GM12878 (cell line): ENCODE measurements around the gene FBXW7. TPM values are rescaled to one million over a fixed set of nuclear protein-coding genes. Genes with fewer than 3 reads are reported as not detected.

Experiments
- ATF7 ChIP-seq: fragments of 450-650 bp; IDR thresholded peaks from 2 replicates; pipeline ENCODE4 v1.6.1; 2016; ENCODE audit warnings: low read depth, mild to moderate bottlenecking
- EGR1 ChIP-seq, 2 experiments: IDR thresholded peaks; 1 replicate in 1 of 2; 2 replicates in 1 of 2; pipeline ENCODE4 v1.6.1; 2011 to 2012; ENCODE audit warnings: low read depth in 2 of 2, low read length in 2 of 2, borderline replicate concordance in 1 of 2, mild to moderate bottlenecking in 1 of 2, moderate library complexity in 1 of 2
- EZH2 ChIP-seq: IDR thresholded peaks from 2 replicates; pipeline ENCODE4 v1.6.1; 2012; ENCODE audit warnings: low read depth, mild to moderate bottlenecking, control low read depth, inconsistent platforms, low read length, borderline replicate concordance; ENCODE audit not compliant: control insufficient read depth
- FOXK2 ChIP-seq: fragments of 450-650 bp; IDR thresholded peaks from 2 replicates; pipeline ENCODE4 v1.6.1; 2017; ENCODE audit warnings: mild to moderate bottlenecking, moderate library complexity
- JUNB ChIP-seq: IDR thresholded peaks from 2 replicates; pipeline ENCODE4 v1.6.1; 2016; ENCODE audit warnings: antibody characterized with exemption, mild to moderate bottlenecking
- KDM1A ChIP-seq: fragments of 200-600 bp; sonication (generic); IDR thresholded peaks from 2 replicates; pipeline ENCODE4 v1.6.1; 2016; ENCODE audit warnings: borderline replicate concordance
- KLF5 ChIP-seq: fragments of 450-650 bp; IDR thresholded peaks from 2 replicates; pipeline ENCODE4 v1.6.1; 2014; ENCODE audit warnings: mild to moderate bottlenecking; ENCODE audit not compliant: partially characterized antibody
- NFYB ChIP-seq: IDR thresholded peaks from 2 replicates; pipeline ENCODE4 v1.6.1; 2011; ENCODE audit warnings: low read depth, mild to moderate bottlenecking, low read length, improper control_type of control experiment, moderate library complexity; ENCODE audit not compliant: insufficient read depth
- NR2C1 ChIP-seq: fragments of 450-650 bp; IDR thresholded peaks from 2 replicates; pipeline ENCODE4 v1.6.1; 2017; ENCODE audit warnings: antibody characterized with exemption, mild to moderate bottlenecking, moderate library complexity
- SP1 ChIP-seq: IDR thresholded peaks from one replicate; pipeline ENCODE4 v1.6.1; 2011; ENCODE audit warnings: low read depth, low read length
- SPI1 ChIP-seq: IDR thresholded peaks from 2 replicates; pipeline ENCODE4 v1.6.1; 2011; ENCODE audit warnings: low read depth, mild to moderate bottlenecking, low read length, moderate library complexity, borderline replicate concordance; ENCODE audit not compliant: insufficient read depth
- SREBF1 ChIP-seq: IDR thresholded peaks from 2 replicates; pipeline ENCODE4 v1.6.1; 2012; ENCODE audit warnings: mild to moderate bottlenecking, low read length
- STAT1 ChIP-seq: fragments of 450-650 bp; conservative IDR thresholded peaks from 2 replicates; pipeline ENCODE4 v1.6.1; 2014; ENCODE audit warnings: antibody characterized with exemption, mild to moderate bottlenecking
- TCF3 ChIP-seq: IDR thresholded peaks from 2 replicates; pipeline ENCODE4 v1.6.1; 2012; ENCODE audit warnings: low read depth, mild to moderate bottlenecking, low read length, borderline replicate concordance; ENCODE audit not compliant: insufficient read depth
- TCF7 ChIP-seq: IDR thresholded peaks from 2 replicates; pipeline ENCODE4 v1.6.1; 2014; ENCODE audit warnings: antibody characterized with exemption, borderline replicate concordance
- polyA plus RNA-seq, 11 experiments: library from polyadenylated mRNA; depleted of rRNA in 4 of 11; unstranded in 6 of 11; stranded (reverse) in 5 of 11; fragments of >200 nt; fragmentation: Nextera tagmentation in 4 of 11; fragmentation: Illumina TruSeq in 1 of 11; extraction: Ambion mirVana in 4 of 11; extraction: Trizol in 1 of 11; gene quantifications; 1 replicate in 1 of 11; 2 replicates in 10 of 11; pipeline versions ENCODE4 v1.2.1 to v1.2.3, GENCODE V29; 2011 to 2016; ENCODE audit warnings: inconsistent platforms in 2 of 11, missing spikeins in 2 of 11, low read depth in 1 of 11
- total RNA-seq, 4 experiments: library from RNA; depleted of rRNA in 3 of 4; stranded (reverse); fragments of >200 nt in 3 of 4; fragmentation: Illumina TruSeq in 1 of 4; extraction: Trizol in 1 of 4; gene quantifications; 2 replicates each; pipeline versions ENCODE4 v1.2.1 to v1.2.3, GENCODE V29; 2013 to 2021
- TF ChIP-seq, protein P1 (sequence below): fragments of 450-650 bp; IDR thresholded peaks from 2 replicates; pipeline ENCODE4 v1.6.1; 2016; ENCODE audit warnings: mild to moderate bottlenecking
- TF ChIP-seq, protein P2 (sequence below): fragments of 450-650 bp; formaldehyde crosslinking; IDR thresholded peaks from 2 replicates; pipeline ENCODE4 v1.5.0; 2022; ENCODE audit warnings: mild to moderate bottlenecking, missing genetic modification characterization
- TF ChIP-seq, protein P3 (sequence below): IDR thresholded peaks from 2 replicates; pipeline ENCODE4 v1.6.1; 2011; ENCODE audit warnings: low read depth, mild to moderate bottlenecking, low read length, moderate library complexity, borderline replicate concordance; ENCODE audit errors: extremely low read depth
- TF ChIP-seq, protein P4 (sequence below): fragments of 150-350 bp; IDR thresholded peaks from 2 replicates; pipeline ENCODE4 v1.6.1; 2014; ENCODE audit warnings: mild to moderate bottlenecking, low read depth, low read length
- TF ChIP-seq, protein P5 (sequence below): fragments of 450-650 bp; IDR thresholded peaks from 2 replicates; pipeline ENCODE4 v1.6.1; 2018; ENCODE audit warnings: mild to moderate bottlenecking, low read depth, moderate library complexity; ENCODE audit not compliant: partially characterized antibody

The FBXW7 gene
- total and polyA plus RNA-seq, 10 of the 15 experiments (the other 5 are each of a cell fraction or from before 2014, with no cell fraction given): 35.8 to 118 (median 47.2) TPM

DNA sequence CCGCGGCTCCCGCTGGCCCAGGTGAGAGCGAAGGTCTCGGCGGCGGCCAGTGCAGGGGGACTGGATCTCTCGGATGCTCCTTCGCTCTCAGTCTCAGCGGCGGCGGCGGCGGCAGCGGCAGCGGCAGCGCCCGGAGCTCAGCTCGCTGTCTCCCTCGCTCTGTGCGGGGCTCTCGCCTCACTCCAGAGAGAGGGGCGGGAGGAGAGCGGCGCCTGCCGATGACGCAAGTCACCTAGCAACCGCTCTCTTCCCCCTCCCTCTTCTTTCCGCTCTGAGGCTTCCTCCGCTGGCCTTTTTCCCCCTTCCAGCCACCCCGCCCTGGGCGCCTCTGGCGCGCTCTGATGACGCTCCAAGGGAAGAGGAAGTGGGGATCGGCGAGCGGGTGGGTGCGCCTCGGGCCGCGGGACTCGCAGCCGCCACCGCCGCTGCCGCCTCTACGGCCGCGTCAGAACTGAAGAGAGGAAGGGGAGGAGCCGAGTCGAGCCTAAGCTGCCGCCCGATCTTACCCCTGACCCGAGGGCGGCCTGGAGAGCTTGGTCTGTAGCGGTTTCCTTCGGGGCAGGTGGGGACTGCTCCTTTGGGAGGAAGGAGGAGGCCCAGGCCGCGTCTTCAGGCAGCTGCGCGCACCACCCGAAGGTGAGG, at the start of gene FBXW7 (continued):
- TF ChIP-seq, protein P1, sequence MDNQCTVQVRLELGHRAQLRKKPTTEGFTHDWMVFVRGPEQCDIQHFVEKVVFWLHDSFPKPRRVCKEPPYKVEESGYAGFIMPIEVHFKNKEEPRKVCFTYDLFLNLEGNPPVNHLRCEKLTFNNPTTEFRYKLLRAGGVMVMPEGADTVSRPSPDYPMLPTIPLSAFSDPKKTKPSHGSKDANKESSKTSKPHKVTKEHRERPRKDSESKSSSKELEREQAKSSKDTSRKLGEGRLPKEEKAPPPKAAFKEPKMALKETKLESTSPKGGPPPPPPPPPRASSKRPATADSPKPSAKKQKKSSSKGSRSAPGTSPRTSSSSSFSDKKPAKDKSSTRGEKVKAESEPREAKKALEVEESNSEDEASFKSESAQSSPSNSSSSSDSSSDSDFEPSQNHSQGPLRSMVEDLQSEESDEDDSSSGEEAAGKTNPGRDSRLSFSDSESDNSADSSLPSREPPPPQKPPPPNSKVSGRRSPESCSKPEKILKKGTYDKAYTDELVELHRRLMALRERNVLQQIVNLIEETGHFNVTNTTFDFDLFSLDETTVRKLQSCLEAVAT: no peak; the same call in 1 of the 2 replicates
- TF ChIP-seq, protein P2, sequence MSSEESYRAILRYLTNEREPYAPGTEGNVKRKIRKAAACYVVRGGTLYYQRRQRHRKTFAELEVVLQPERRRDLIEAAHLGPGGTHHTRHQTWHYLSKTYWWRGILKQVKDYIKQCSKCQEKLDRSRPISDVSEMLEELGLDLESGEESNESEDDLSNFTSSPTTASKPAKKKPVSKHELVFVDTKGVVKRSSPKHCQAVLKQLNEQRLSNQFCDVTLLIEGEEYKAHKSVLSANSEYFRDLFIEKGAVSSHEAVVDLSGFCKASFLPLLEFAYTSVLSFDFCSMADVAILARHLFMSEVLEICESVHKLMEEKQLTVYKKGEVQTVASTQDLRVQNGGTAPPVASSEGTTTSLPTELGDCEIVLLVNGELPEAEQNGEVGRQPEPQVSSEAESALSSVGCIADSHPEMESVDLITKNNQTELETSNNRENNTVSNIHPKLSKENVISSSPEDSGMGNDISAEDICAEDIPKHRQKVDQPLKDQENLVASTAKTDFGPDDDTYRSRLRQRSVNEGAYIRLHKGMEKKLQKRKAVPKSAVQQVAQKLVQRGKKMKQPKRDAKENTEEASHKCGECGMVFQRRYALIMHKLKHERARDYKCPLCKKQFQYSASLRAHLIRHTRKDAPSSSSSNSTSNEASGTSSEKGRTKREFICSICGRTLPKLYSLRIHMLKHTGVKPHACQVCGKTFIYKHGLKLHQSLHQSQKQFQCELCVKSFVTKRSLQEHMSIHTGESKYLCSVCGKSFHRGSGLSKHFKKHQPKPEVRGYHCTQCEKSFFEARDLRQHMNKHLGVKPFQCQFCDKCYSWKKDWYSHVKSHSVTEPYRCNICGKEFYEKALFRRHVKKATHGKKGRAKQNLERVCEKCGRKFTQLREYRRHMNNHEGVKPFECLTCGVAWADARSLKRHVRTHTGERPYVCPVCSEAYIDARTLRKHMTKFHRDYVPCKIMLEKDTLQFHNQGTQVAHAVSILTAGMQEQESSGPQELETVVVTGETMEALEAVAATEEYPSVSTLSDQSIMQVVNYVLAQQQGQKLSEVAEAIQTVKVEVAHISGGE (CRISPR knock-in tag): no peak
- TF ChIP-seq SPI1: peak; percentile 96
- TF ChIP-seq NR2C1: peak; percentile 60
- no peak for TF ChIP-seq FOXK2
- TF ChIP-seq NFYB: no peak
- TF ChIP-seq EGR1 (IDR thresholded peaks at IDR 0.05; ENCODE audit: borderline replicate concordance in 1 of 2, low read depth in 2 of 2, low read length in 2 of 2): 0 out of 3 replicates have a peak, but pooled peaks of 1 of the 2 experiments have one; percentile 24
- TF ChIP-seq KLF5: peak; percentile 62
- TF ChIP-seq, protein P3, sequence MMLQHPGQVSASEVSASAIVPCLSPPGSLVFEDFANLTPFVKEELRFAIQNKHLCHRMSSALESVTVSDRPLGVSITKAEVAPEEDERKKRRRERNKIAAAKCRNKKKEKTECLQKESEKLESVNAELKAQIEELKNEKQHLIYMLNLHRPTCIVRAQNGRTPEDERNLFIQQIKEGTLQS: peak; percentile 77; the same call in 1 of the 2 replicates
- 0 out of 2 replicates have a peak, but pooled peaks have one; percentile 36 for TF ChIP-seq TCF3
- TF ChIP-seq, protein P4, sequence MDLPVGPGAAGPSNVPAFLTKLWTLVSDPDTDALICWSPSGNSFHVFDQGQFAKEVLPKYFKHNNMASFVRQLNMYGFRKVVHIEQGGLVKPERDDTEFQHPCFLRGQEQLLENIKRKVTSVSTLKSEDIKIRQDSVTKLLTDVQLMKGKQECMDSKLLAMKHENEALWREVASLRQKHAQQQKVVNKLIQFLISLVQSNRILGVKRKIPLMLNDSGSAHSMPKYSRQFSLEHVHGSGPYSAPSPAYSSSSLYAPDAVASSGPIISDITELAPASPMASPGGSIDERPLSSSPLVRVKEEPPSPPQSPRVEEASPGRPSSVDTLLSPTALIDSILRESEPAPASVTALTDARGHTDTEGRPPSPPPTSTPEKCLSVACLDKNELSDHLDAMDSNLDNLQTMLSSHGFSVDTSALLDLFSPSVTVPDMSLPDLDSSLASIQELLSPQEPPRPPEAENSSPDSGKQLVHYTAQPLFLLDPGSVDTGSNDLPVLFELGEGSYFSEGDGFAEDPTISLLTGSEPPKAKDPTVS: no peak; the same call in 1 of the 2 replicates
- TF ChIP-seq SREBF1: no peak; the same call in 1 of the 2 replicates
- no peak for TF ChIP-seq TCF7
- TF ChIP-seq KDM1A: no peak
- TF ChIP-seq SP1: peak; percentile 59
- peak; percentile 87; the same call in 1 of the 2 replicates for TF ChIP-seq STAT1
- TF ChIP-seq ATF7: peak; percentile 41; the same call in 1 of the 2 replicates
- no peak for TF ChIP-seq EZH2
- TF ChIP-seq, protein P5, sequence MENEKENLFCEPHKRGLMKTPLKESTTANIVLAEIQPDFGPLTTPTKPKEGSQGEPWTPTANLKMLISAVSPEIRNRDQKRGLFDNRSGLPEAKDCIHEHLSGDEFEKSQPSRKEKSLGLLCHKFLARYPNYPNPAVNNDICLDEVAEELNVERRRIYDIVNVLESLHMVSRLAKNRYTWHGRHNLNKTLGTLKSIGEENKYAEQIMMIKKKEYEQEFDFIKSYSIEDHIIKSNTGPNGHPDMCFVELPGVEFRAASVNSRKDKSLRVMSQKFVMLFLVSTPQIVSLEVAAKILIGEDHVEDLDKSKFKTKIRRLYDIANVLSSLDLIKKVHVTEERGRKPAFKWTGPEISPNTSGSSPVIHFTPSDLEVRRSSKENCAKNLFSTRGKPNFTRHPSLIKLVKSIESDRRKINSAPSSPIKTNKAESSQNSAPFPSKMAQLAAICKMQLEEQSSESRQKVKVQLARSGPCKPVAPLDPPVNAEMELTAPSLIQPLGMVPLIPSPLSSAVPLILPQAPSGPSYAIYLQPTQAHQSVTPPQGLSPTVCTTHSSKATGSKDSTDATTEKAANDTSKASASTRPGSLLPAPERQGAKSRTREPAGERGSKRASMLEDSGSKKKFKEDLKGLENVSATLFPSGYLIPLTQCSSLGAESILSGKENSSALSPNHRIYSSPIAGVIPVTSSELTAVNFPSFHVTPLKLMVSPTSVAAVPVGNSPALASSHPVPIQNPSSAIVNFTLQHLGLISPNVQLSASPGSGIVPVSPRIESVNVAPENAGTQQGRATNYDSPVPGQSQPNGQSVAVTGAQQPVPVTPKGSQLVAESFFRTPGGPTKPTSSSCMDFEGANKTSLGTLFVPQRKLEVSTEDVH: peak; percentile 82
- no peak for TF ChIP-seq JUNB
